ENCODE results near the gene PHF21A. TPM values are rescaled to one million over a fixed set of nuclear protein-coding genes. Genes with fewer than 3 reads are reported as not detected.

Gene PHF21A
- polyA plus RNA-seq, 3 donors, result 46.6 to 58.0 (median 56.1) TPM

DNA sequence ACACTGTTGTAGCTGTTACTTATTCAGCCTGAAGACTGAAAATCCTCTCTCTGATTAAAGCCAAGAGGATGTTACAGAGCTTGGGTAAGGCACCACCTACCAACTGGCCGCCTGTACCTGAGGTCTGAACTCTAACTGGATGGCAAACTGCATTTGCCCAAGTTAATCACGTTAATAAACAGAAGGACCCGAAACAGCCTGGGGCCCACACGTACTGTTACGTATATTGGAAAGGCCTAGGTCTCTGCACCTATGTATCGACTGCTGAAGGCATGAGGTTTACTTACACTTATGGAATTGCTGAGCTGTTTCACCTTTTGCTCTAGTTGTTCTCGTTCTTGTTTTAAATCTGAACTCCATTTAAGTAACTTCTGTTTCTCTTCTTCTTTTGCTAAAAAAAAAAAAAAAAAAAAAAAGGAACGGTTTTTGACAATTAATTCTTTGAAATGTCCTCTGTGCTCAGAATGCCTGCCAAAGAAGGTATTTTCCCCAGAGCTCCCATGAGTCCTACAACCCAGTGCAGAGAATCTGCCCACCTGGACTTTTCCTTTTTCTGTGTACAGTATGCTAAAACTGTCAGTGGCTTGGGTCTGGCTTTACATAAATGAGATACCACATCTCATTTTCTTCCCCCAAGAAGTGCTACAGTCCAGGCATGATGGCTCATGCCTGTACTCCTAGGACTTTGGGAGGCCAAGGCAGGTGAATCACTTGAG lies 185.7 kb downstream of the PHF21A start:
- no peak for DNase-seq

DNA sequence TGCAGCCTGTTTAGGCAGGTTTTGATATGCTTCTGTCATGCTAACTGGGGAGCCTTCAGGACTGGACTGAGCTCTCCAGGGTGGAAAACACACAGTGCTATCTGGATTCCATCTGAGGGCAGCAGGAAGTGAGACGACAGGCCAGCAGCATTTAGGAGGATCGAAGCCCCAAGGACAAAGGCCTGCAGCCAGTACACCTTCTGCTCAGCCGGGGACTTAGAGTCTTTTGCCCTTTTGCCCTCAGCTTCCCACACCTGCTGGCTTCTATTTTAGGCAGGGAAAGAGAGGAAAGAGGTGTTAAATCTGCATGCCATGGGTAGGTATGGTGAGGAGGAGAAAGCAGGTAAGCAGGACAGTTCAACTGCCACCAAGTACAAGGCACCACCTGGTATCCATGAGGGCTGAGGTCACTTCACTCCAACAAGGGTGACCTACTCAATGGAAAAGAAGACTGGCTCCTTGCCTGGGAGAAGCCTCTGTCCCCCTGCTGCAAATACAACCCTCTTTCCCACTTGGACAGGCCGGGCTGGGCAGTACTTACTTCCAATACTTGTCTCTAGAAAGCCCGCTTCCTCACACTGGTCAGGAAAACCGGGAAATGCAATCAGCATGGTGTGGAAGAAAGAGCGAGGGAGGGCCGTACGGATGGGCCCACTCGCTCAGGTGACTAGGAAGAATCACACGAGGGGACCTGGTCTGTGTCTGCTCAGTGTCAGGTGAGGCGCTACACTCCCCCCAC lies 186.5 kb downstream of the PHF21A start:
- no peak for DNase-seq

DNA sequence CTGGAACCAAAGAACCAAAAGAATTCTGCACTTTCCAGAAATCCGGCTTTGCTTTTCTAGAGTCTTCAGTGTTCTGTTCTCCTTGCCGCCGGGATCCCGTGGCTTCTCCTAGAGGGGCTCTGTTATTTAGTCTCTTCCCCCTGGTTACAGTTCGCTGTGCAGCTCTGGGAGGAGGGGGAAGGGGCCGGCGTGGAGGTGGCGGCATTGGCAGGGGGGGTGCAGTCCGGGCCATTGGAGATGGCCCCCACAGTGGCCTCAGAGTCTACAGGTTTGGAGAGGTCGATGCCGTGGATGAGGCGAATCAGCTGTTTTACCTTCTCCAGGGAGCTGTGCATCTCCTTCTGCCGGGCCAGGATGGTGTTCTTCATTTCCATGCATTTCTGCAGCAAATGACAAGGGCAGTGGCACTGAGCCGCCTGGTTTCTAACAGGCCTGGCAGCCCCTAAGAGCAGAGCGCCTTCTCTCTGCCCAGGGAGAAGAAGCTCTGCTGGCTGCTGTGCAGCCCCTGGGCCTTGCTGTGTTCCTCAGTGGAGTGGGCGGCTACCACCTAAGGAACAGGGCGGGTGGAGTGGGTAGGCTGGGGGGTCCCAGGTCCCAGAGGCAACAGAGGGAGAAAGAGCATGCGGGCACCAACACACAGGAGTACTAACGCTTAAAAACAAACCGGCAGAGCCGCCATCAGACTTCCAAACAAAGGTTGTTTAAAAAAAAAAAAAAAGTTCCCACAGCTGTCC lies 187.2 kb downstream of the PHF21A start:
- DNase-seq, result no peak

DNA sequence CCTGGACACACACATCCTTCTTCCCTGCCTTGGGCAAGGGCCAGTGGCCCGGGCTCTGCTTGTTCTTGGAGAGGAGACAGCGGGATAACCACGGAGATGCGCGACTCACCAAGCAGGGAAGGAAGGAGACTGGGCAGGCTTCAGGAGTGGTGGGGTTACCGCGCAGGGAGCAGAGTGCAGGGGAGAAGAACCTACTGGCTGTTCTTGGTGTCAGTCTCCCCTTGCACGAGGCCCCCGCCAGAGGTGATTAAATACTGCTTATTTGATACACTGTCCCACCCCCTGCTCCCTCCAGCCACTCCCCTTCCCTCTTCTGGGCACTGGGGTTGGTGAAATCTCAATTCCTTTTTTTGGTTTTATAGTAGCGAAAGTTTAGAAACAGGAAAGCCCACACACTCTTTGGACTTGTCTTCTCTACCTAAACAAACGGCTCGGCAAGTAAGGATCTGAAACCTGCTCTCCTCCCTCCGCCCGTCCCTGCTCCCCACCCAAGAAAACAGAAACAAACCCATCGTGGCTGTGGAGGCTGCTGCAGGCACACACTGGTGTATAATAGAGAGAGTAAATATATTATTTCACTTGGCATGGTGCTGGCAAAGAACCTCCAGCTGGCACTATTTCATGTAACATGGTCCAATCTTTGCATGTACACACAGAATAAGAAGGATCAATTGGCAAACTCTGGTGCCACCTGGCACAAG lies 188.0 kb downstream of the PHF21A start:
- DNase-seq, result no peak

DNA sequence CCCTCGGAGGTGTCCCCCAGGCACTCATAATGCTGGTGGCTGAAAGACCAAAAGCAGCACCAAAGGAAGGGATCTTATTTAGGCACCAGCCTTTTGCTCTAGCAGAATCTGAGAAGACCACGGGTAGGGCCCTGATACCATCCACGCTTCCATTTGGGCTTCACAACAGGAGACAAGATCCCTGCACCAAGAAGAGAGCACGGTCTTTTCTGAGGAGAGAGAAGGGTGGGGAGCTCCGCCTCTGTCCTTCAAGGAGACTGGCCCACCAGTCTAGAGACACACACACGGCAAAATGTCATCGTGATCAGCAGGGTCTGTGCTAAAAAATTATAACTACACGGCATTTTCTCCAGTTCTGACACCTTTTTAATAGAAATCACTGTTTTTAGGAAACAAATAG lies 189.0 kb downstream of the PHF21A start:
- DNase-seq, result no peak

DNA sequence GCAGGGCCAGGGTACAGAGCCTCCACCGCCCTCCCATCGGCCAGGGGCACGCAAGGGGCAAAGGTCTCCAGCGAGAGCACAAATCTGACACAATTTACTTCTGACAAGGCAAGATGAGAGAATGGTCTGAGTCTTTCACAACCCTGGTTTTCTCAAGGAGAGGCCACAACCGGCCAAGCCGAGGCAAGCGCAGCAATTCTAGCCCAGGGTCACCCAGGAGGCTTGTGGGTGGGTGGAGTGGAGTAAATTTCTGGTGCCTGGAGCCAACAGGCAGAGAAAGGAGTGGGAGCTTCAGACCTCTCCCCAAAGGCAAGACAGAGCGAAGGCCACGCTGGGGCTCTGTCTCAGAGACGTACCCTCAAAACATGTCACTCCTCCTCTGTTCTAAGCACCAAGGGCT lies 189.5 kb downstream of the PHF21A start:
- DNase-seq, result no peak

DNA sequence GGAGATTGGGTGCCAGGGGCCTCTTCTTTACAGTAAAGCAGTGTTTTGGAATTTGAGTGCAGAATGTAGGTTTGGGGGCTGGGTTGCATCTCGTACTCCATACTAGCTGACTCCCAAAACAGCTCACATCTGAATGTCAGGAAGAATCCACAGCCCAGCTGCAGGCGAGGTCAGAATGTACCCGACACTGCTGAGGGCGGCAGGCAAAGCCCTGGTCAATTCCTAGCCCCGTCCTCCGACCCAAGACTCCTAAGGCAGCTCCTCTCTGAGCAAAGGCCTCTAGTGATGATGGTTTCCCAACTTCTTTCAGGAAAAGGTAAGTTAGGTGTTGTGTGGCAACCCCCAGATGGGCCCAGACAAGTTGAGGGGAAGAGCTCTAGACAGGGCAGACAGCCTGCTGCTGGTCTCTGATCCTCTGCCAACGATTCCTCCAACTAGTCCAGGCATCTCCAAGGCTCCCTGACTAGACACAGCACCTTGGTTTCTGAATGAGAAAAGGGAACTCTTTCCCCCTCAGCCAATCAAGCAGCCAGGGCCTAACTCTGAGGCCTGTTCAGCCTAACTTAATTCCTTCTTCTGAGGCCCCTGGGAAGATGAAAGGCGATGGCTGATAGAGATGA lies 190.2 kb downstream of the PHF21A start:
- DNase-seq, result no peak

DNA sequence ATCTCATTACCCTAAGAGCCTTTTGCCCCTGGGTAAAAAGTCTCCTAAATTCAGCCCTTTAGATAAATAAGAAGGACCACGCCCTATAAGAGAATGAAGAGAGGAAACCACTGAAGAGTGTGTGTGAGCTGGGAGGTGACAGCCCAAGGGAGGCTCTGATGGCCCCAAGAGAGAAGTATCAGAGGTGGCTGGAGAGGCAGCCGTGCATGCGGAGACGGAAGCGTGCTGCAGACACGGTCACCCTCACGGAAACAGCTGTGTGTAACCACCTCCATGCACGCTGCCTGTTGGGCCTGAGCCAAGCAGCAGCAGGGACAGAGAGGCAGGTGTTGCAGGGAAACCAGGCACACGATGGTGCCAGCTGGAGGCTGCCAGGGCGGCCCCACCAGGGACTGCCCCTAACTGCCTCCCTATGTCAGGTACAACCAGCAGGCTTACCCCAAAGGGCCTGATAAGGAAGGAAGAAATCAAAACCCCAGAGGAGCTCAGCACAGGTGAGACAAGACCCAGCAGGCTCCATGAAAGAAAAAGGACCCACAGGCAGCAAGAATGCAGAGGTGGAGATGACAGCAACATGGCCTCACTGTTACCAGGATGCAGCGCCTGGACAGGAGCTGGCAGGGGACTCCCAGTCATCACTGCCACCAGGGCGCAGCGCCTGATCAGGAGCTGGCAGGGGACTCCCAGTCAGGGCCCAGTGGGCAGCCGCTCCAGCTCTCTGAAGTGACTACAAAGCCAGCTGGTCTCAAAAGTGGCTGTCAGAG lies 191.0 kb downstream of the PHF21A start:
- DNase-seq, result no peak

DNA sequence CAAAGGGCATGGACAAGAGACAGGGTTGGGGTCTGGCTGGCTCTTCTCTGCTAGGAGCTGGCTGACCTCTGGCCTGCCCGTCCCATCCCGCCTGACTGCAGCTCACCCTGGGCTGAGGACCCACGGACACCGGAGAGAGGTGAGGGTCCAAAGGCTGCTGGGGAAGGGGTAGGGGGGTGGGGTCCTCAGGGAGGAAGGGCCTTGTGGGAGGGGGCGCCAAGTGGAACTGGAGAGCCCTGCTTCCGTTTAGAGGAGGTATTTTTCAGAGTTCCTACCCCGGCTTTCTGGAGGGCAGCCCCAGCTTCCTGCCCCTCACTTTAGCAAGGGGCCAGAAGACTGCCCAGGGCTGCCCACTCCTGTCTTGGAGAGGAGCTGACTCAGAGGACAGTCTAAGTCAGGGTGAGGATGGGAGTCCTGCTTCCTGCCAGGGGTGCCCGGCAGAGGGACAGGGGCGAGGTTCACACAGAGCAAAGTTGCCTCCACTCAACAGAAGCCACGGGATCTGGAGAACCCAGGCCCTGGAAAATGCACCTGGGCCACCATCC lies 191.7 kb downstream of the PHF21A start:
- DNase-seq, result no peak

DNA sequence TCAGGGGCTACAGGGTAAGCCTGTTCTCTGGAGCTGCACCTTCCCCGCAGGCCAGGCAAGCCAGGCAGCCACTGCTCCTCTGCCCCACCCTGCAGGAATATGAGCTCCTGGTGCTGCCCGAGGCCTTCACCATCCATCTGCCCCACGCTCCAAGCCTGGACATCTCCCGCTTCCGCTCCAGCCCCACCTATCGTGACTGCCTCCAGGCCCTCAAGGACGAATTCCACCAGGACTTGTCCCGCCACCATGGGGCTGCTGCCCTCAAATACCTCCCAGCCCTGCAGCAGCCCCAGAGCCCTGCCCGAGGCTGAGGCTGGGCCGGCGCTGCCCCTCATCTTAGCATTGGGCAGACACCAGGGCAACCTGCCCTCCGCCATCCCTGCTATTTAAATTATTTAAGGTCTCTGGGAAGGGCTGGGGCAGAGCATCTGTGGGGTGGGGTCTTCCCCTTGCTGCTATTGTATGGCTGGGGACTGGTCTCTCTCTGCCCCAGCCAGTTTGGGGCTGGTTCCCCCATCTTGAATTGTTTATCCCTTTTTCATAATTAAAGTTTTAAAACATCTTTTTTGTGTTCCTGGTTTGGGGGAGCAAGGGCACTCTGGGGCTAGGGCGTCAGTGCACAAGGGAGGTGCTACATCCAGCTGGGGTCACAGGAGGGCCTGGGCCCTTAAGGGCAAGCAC lies 192.6 kb downstream of the PHF21A start:
- no peak for DNase-seq

DNA sequence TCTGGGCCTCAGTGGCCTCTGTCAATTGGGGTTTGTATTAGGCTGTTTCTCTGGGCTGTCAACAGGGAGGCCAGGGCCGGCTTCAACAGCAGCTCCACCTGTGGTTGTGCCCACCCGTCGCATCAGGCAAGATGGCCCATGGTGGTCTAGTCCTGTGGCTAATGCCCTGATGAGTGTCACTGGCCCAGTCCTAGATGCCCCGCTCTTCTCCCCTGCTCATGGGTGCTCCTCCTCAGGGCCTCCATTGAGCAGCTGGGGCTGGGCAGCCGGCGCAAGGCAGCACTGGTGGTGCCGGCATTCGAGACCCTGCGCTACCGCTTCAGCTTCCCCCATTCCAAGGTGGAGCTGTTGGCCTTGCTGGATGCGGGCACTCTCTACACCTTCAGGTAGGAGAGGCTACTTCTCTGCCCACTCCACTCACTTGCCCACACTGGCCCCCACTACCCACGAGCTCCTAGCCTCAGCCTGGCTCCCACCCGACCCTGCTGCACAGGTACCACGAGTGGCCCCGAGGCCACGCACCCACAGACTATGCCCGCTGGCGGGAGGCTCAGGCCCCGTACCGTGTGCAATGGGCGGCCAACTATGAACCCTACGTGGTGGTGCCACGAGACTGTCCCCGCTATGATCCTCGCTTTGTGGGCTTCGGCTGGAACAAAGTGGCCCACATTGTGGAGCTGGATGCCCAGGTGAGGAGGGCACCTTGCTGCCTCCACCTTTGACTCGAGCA lies 193.4 kb downstream of the PHF21A start:
- no peak for DNase-seq

DNA sequence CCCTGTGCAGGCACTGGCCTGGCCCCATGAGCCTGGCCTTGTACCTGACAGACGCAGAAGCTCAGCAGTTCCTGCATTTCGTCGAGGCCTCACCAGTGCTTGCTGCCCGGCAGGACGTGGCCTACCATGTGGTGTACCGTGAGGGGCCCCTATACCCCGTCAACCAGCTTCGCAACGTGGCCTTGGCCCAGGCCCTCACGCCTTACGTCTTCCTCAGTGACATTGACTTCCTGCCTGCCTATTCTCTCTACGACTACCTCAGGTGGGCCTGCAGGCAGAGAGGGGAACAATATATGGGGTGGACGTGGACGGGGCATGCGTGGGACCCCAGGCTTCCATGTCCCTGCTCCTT lies 193.9 kb downstream of the PHF21A start:
- DNase-seq, result no peak

DNA sequence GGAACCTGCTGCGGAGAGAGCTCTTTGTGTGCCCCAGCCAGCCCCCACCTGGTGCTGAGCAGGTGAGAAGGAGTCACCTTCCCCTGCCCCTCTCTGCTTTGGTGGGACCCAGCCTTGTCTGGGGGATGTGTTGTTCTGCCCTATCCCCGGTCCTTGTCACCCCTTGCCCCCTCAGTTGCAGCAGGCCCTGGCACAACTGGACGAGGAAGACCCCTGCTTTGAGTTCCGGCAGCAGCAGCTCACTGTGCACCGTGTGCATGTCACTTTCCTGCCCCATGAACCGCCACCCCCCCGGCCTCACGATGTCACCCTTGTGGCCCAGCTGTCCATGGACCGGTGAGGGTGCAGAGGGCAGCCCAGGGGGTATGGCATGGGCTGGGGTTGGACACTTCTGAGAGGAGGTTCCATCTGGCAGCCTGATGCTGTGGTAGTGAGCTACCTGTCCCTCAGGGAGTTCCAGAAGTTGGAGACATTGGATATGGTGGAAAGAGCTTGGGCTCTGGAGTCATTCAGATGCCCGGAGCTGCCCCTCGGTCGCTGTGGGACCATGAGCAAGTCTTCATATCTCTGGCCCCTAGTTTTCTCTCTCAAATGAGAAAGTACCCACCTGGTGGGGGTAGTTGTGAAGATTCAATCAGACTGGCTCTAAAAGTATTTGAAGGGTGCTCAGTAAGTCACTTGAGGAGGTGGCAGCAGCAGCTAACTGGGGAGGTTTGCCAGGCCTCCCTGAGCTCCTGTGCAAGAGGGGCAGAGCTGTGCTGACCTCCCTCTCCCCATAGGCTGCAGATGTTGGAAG lies 194.5 kb downstream of the PHF21A start:
- no peak for DNase-seq

DNA sequence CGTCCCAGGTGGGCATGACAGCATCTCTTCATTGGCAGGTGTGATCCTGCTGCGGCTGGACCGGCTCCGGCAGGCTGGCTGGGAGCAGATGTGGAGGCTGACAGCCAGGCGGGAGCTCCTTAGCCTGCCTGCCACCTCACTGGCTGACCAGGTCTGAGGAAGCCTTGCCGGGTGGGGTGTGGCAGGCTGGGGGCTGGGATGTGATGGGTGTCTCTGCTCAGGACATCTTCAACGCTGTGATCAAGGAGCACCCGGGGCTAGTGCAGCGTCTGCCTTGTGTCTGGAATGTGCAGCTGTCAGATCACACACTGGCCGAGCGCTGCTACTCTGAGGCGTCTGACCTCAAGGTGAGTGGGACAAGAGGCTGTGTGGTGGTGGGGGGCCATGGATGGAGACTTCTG lies 195.3 kb downstream of the PHF21A start:
- no peak for DNase-seq

DNA sequence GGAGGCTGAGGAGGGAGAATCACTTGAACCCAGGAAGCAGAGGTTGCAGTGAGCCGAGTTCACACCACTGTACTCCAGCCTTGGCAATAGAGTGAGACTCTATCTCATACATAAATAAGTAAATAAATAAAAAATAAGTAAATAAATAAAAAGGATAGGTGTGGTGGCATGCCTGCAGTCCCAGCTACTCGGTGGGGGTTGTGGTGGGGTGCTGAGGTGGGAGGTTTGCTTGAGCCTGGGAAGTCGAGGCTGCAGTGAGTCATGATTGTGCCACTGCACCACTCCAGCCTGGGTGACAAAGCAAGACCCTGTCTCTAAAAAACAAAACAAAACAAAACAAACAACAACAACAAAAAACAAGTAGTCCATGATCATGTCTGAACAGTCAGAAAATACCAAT lies 195.7 kb downstream of the PHF21A start:
- DNase-seq, result no peak

DNA sequence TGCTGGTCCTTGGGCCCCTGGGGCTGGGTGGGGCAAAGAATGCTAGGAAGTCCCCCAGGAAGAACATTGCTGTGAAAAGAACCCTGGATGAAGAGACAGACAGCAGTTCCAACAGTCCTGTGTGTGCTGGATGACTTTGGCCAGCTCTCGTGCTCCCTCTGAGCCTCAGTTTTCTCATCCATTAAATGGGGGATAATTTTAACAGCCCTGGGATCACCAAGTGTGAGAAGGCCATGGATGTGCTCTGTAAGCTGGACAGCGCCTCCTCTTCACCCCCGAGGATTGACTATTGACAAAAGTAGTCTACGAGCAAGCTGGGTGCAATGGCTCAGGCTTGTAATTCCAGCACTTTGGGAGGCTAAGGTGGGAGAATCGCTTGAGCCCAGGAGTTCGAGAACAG lies 196.3 kb downstream of the PHF21A start:
- no peak for DNase-seq

DNA sequence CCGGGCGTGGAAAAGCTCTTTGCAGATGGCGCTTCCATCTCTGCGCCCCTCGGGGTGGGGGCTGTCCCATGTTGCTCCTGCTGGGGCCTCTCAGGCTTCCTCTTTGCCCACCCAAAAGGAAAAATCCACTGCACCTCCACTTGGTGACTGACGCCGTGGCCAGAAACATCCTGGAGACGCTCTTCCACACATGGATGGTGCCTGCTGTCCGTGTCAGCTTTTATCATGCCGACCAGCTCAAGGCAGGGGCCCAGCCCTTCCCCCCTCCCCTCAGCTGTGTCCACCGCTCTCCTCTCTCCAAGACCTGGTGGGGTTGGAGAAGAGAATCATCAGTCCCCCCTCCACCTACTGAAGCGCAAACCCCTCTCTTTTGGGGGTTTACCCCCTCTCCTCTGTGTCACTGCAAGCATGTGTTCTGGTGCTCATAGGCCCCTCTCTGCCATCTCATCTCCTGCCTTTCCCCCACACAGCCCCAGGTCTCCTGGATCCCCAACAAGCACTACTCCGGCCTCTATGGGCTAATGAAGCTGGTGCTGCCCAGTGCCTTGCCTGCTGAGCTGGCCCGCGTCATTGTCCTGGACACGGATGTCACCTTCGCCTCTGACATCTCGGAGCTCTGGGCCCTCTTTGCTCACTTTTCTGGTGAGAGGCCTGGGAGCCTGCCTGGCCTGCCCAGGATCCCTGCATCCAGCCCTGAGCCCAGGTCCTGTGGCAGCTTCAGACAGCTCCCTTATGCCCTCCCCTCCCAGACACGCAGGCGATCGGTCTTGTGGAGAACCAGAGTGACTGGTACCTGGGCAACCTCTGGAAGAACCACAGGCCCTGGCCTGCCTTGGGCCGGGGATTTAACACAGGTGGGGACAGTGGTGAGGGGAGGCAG lies 197.0 kb downstream of the PHF21A start:
- no peak for DNase-seq
